Measurements from ENCODE around the gene TPI1. TPM values are rescaled to one million over a fixed set of nuclear protein-coding genes. Genes with fewer than 3 reads are reported as not detected.

The TPI1 gene
- total and polyA plus RNA-seq, 2 of the 8 experiments (the other 6 are each of a cell fraction or from before 2014, with no cell fraction given) = 910 to 3,018 TPM

DNA sequence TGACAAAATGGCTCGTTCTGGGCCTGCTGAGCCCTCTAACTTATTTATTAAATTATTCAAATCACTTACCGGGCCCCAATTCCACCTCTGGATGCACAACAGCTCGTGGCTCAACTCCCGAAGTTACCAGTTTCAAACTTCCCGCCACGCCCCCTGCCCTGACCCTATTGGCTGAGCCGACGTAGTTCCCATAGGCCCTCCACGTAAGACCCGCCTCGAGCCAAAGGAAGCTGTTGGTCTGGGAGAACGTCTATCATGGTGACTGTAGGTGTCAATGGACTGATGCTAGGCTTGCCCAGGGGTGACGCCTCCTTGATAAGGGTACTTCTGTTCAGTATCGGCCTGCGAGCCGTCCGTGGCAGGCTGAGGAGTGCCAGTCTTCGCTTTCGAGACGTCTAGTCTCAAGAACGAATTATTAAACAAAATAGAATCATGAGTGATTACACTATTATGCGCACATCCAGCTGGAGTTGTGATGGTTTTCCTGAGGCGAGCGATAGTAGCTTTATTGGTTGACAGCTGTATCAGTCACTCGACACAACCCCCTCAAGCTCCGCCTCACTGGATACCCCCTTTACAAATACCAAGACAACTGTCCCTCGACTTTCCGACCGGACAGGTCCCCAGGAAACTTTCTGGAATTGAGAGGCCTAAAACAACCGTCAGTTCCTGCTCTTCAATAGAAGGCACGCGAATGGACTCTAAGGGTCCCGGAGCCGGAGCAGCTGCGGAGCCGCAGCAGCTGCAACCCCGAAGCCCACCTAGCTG, 16.0 kb upstream of the TPI1 start, which contains the start of gene CDCA3 (continued):
- no peak for TF ChIP-seq HDAC6 (IDR thresholded peaks at IDR 0.05; ENCODE audit: low read depth, low read length)
- no peak for TF ChIP-seq NANOG (IDR thresholded peaks at IDR 0.05; ENCODE audit: insufficient read depth, low read depth, low read length, poor library complexity, severe bottlenecking)
- TF ChIP-seq RNF2 (IDR thresholded peaks at IDR 0.05; ENCODE audit: borderline replicate concordance, low read depth, low read length, missing control alignments, poor library complexity, severe bottlenecking) = no peak
- TF ChIP-seq SIRT6 (IDR thresholded peaks at IDR 0.05; ENCODE audit: low read length) = no peak
- no peak for TF ChIP-seq EP300 (IDR thresholded peaks at IDR 0.05; ENCODE audit: borderline replicate concordance in 1 of 2, low read depth in 2 of 2, low read length in 2 of 2)
- peak; percentile 8; the same call in 1 of the 2 replicates for TF ChIP-seq TAF1 (IDR thresholded peaks at IDR 0.05; ENCODE audit: low read depth, low read length)
- no peak; the same call in 1 of the 2 replicates for TF ChIP-seq SP4 (IDR thresholded peaks at IDR 0.05; ENCODE audit: low read length)
- TF ChIP-seq RAD21 (IDR thresholded peaks at IDR 0.05 in 1 of 2, conservative IDR thresholded peaks at IDR 0.05 in 1 of 2; ENCODE audit: low read depth in 2 of 2, low read length in 2 of 2) = no peak
- peak; percentile 99 for TF ChIP-seq SP1 (IDR thresholded peaks at IDR 0.05; ENCODE audit: low read depth, low read length)
- TF ChIP-seq RBBP5 (IDR thresholded peaks at IDR 0.05; ENCODE audit: borderline replicate concordance, low read depth, low read length) = no peak
- TF ChIP-seq BRCA1 (IDR thresholded peaks at IDR 0.05; ENCODE audit: low read depth, low read length) = no peak
- TF ChIP-seq POU5F1 (IDR thresholded peaks at IDR 0.05; ENCODE audit: low read depth, low read length) = no peak
- TF ChIP-seq, protein P1, sequence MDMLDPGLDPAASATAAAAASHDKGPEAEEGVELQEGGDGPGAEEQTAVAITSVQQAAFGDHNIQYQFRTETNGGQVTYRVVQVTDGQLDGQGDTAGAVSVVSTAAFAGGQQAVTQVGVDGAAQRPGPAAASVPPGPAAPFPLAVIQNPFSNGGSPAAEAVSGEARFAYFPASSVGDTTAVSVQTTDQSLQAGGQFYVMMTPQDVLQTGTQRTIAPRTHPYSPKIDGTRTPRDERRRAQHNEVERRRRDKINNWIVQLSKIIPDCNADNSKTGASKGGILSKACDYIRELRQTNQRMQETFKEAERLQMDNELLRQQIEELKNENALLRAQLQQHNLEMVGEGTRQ (IDR thresholded peaks at IDR 0.05; ENCODE audit: low read length) = no peak
- TF ChIP-seq JUND (IDR thresholded peaks at IDR 0.05; ENCODE audit: low read length) = no peak
- peak; percentile 68 for TF ChIP-seq ASH2L (IDR thresholded peaks at IDR 0.05; ENCODE audit: low read length)
- no peak for TF ChIP-seq GABPA (IDR thresholded peaks at IDR 0.05; ENCODE audit: borderline replicate concordance, insufficient read depth, low read length)
- no peak for TF ChIP-seq ZNF274 (IDR thresholded peaks at IDR 0.05; ENCODE audit: borderline replicate concordance, extremely low read depth, low read length)
- TF ChIP-seq RFX5 (IDR thresholded peaks at IDR 0.05; ENCODE audit: borderline replicate concordance, low read depth, low read length) = no peak
- TF ChIP-seq TCF12 (IDR thresholded peaks at IDR 0.05; ENCODE audit: low read depth, low read length) = no peak
- TF ChIP-seq TAF7 (optimal IDR thresholded peaks at IDR 0.05; ENCODE audit: borderline replicate concordance, low read depth, low read length) = peak; percentile 67
- no peak for TF ChIP-seq PHF8 (conservative IDR thresholded peaks at IDR 0.05; ENCODE audit: low read depth, low read length)
- TF ChIP-seq POLR2AphosphoS5 (IDR thresholded peaks at IDR 0.05; ENCODE audit: low read depth, low read length) = peak; percentile 68; the same call in 1 of the 2 replicates
- no peak for TF ChIP-seq SUZ12 (IDR thresholded peaks at IDR 0.05; ENCODE audit: low read length)

Measured in H1 (cell line).